ENCODE data around the gene MAML3.

The MAML3 gene

GRCh38 chr4:140126261-140126660 lies 27.7 kb downstream of the MAML3 start:
- DNase-seq (ENCODE audit: low spot score) = no peak

GRCh38 chr4:140125374-140125773 lies 28.6 kb downstream of the MAML3 start:
- no peak for DNase-seq (ENCODE audit: low spot score)

- no peak for DNase-seq (ENCODE audit: low spot score)
These were observed 30.2 kb downstream of the MAML3 start for GRCh38 chr4:140123666-140124377.

GRCh38 chr4:140122891-140123290 lies 31.1 kb downstream of the MAML3 start:
- DNase-seq (ENCODE audit: low spot score) = no peak

DNA sequence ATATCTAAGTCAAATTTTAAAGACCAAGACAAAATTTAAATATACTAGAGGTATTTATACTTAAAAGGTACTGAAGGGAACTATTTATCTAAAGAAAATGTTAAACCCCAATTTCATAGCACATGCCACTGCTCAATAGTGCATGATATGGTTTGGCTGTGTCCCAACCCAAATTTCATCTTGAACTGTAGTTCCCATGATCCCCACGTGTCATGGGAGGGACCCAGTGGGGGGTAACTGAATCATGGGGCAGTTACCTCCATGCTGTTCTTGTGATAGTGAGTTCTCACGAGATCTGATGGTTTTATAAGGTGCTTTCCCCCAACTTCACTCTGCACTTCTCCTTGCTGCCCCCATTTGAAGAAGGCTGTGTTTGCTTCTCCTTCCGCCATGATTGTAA lies 32.3 kb downstream of the MAML3 start:
- DNase-seq (ENCODE audit: low spot score) = no peak

GRCh38 chr4:140118931-140119640 lies 34.9 kb downstream of the MAML3 start:
- no peak for DNase-seq (ENCODE audit: low spot score)

GRCh38 chr4:140117947-140118346 lies 36.0 kb downstream of the MAML3 start:
- DNase-seq (ENCODE audit: low spot score) = no peak

- DNase-seq (ENCODE audit: low spot score) = no peak
These were observed 37.4 kb downstream of the MAML3 start for GRCh38 chr4:140116442-140117104.

GRCh38 chr4:140115140-140115539 lies 38.8 kb downstream of the MAML3 start:
- DNase-seq (ENCODE audit: low spot score) = no peak

DNA sequence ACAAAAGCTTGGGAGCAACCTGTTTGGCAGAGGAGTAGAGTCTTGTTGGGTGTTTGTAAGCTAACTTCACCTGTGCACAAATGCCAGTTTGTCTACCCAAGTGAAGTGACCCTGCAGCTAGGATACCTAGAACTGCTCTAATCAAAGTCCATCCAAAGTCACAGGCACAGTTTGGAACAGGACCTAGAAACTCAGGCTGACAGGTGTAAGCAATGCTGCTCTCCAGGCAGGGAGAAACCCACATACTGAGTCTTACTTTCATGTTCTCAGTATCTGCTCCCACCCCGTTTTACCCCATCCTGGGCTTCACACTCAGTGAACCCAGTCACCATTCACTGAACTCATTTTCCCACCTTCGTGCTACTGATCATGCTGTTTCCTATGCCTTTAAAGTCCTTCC lies 40.3 kb downstream of the MAML3 start:
- DNase-seq (ENCODE audit: low spot score) = no peak

- no peak for DNase-seq (ENCODE audit: low spot score)
These were observed 41.4 kb downstream of the MAML3 start for GRCh38 chr4:140112576-140112975.

DNA sequence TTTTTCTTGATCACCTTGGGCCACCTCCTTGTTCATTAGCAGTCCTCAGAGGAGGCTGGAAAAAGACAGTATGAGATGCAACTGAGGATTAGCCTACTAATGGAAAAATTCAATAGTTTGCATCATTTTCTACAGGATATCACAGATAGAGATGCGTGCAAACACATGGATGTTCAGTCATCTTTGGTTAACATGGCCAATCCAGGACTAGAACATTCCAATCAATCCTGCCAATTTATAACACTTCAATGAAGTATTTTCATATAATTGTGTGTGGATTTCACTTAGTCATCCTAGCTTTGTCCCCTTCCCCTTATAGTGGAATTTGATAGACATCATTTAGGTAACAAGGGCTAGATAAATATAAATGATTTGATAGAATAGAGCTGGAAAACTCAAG lies 42.7 kb downstream of the MAML3 start:
- no peak for DNase-seq (ENCODE audit: low spot score)

GRCh38 chr4:140110542-140111215 lies 43.3 kb downstream of the MAML3 start:
- no peak for DNase-seq (ENCODE audit: low spot score)

DNA sequence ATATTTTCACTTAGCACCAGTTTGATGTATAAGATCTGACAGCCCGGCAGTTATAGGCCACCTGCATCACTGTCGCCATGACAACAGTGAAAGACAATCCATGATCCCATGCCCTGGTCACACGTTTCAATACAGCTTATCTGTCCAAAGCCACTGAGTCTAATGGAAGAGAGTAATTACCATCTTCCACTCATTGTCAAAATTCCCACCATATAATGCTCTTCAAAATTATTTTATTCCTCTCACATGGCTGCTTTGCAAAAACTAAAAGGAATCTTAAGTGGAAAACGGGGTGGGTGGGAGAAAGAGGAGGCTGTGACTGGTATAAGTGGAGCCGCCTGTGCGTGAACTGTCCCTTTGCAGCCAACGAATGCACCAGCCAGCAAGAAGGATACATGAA lies 44.2 kb downstream of the MAML3 start:
- no peak for DNase-seq (ENCODE audit: low spot score)

GRCh38 chr4:140109292-140109691 lies 44.7 kb downstream of the MAML3 start:
- DNase-seq (ENCODE audit: low spot score) = no peak

- DNase-seq (ENCODE audit: low spot score) = no peak
These were observed 45.2 kb downstream of the MAML3 start for GRCh38 chr4:140108713-140109230.

- no peak for DNase-seq (ENCODE audit: low spot score)
These were observed 45.7 kb downstream of the MAML3 start for GRCh38 chr4:140108243-140108642.

DNA sequence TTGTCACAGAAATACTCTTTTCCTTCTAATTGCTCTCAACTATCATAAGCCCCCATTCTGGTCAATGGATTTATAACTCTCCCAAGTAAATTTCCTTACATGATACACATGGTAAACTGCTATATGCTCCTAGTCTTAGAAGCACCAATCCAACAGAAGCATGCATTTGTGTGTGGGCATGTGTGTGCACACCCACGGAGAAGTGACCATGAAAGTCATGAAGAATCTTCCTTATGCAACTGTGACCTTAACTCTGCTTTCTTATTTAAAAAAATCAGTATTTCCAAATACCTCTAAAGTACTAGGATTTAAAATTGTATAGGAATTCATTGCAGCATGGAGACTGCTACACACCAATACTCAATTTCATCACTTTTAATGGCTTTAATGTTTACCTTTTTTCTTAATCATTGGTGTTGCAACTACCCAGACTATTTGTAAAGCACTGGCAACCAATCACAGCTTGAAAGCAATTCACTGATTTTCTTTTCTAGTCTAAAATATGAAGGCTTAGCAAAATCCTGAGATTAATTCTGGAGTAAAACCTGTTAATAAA lies 47.6 kb downstream of the MAML3 start:
- no peak for DNase-seq (ENCODE audit: low spot score)

GRCh38 chr4:140105436-140105835 lies 48.5 kb downstream of the MAML3 start:
- no peak for DNase-seq (ENCODE audit: low spot score)

GRCh38 chr4:140103676-140104075 lies 50.3 kb downstream of the MAML3 start:
- DNase-seq (ENCODE audit: low spot score) = no peak

- DNase-seq (ENCODE audit: low spot score) = no peak
These were observed 51.6 kb downstream of the MAML3 start for GRCh38 chr4:140102421-140102820.

DNA sequence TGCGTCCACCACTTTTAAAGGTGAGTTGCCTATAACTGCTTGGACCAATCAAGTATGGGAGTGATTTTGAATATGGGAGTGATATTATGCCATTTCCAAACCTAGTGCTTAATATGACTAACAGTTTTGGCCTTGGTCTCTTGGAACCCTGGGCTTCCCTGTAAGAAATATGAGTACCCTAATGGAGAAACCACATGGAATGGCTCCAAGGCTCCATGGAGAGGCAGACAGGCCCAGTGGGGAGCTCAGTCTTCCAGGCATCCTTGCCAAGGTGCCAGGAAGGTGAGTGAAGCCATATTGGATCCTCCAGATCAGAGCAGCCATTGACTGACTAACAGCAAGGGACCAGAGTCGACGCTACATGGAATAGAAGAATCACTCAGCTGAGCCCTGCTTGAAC lies 53.2 kb downstream of the MAML3 start:
- no peak for DNase-seq (ENCODE audit: low spot score)

Measured in left forelimb (tissue), 1 donor.